22Rv1 (cell line): Measurements from ENCODE around the gene HMGCR.
"Not testable (repeated sequence)": the region's sequence is repeated elsewhere in the genome, so short reads cannot be mapped to it uniquely, and the experiment has no call there.

Source experiments
- H3K27ac ChIP-seq: fragments of 450-650 bp; 2 replicates; pipeline ENCODE4 v1.5.1; 2017
- ZFX ChIP-seq: fragments of 450-650 bp; IDR thresholded peaks from 2 replicates; pipeline ENCODE4 v1.6.1; 2017; ENCODE audit warnings: antibody characterized with exemption, borderline replicate concordance
- TF ChIP-seq, protein P1 (sequence below): fragments of 450-650 bp; IDR thresholded peaks from 2 replicates; pipeline ENCODE4 v1.5.1; 2017; ENCODE audit warnings: mild to moderate bottlenecking

The HMGCR gene

DNA sequence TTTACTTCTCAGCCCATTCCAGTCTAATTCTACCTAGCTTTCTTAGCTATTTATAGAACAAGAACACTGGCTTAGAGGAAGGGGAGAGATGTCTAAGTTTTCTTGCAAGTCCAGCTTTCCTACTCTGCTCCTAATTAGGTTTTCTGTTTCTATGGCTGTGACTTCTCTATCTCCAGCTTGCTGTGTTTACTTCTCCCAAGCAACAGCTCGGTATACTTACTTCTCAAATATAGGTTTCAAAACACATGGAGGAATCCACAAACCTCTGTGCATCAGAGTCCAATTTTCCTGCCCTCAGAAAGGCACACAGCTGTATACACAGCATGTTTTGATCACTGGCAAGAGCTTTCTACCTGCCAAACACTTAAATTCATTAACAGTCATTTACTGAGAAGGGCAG, 17.4 kb upstream of the HMGCR start:
- H3K27ac ChIP-seq, result no peak overlapping the region
- no peak for TF ChIP-seq ZFX
- TF ChIP-seq, protein P1, sequence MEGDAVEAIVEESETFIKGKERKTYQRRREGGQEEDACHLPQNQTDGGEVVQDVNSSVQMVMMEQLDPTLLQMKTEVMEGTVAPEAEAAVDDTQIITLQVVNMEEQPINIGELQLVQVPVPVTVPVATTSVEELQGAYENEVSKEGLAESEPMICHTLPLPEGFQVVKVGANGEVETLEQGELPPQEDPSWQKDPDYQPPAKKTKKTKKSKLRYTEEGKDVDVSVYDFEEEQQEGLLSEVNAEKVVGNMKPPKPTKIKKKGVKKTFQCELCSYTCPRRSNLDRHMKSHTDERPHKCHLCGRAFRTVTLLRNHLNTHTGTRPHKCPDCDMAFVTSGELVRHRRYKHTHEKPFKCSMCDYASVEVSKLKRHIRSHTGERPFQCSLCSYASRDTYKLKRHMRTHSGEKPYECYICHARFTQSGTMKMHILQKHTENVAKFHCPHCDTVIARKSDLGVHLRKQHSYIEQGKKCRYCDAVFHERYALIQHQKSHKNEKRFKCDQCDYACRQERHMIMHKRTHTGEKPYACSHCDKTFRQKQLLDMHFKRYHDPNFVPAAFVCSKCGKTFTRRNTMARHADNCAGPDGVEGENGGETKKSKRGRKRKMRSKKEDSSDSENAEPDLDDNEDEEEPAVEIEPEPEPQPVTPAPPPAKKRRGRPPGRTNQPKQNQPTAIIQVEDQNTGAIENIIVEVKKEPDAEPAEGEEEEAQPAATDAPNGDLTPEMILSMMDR, result no peak

DNA sequence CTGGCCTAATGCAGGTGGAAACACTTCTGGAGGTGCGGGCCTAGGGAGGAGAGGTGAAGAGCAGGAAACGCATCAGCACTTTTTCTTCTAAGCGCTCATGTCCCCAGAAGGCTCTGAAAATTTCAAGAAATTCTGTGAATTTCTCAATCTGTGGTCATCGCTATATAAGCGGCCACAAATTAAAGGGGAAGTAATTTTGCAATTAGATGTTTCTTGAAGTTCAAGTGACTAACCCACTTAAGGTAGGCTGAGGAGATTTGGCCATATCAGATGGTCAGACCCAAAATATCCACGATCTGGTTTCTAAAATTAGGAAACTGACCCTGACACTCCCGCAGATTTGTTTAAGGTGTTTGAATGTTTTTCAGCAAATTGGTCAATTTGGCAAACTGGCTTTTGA, 16.6 kb upstream of the HMGCR start:
- no peak overlapping the region for H3K27ac ChIP-seq
- no peak for TF ChIP-seq ZFX
- TF ChIP-seq, protein P1, result no peak

DNA sequence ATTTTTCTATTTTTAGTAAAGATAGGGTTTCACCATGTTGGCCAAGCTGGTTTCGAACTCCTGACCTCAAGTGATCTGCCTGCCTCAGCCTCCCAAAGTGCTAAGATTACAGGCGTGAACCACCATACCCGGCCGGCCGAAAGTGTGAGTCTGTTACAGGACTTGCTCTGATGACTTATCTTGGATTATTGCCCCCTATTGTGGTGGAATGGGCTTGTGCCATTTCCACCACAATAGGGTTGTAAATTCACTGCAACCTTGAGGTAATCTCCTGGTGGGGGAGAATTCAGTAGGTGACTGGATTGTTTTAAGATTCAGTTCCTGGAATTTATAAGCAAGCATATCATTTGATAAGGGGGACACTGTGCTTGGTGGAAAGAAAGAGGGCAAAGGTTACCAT, 15.0 kb upstream of the HMGCR start:
- no peak for TF ChIP-seq ZFX
- TF ChIP-seq, protein P1, result no peak
- no peak overlapping the region for H3K27ac ChIP-seq

DNA sequence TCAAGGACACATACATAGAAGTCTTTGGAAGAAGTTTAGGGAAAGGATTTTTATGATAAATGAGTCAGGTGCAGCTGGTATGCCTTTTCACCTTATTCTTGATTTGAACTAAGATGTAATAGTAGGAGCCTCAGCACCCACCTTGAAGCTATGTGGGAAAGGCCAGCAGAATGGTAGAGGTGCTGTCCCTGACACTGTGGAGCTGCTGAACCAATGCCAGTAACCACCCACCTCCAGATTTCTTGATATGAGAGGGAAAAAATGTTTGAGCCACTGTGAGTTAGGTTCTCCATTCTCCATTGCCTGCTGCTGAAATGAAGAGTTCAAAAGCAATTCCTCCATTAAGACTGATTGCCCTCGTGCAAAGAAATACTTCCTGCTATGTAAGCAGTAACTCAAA, 12.2 kb upstream of the HMGCR start:
- TF ChIP-seq, protein P1, result no peak
- no peak for TF ChIP-seq ZFX
- H3K27ac ChIP-seq, result no peak overlapping the region

DNA sequence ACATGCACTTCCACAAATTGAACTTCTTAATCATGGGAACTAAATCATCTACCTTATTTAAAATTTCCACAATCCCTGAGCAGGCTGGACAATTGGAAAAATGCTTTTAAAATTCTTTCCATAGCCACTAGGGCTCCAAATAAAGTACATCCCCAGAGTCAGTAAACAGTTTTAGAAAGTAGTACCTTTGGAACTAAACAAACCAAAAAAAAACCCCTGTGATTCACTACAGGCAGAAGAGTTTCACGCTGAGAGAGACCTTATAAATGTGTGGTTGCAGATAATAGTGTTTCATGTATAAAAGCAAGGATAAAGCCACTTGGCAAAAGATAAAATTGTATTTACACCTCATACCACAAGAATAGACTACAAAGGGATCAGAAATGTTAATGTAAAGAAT, 11.8 kb upstream of the HMGCR start:
- TF ChIP-seq, protein P1, result no peak
- no peak for TF ChIP-seq ZFX
- no peak overlapping the region for H3K27ac ChIP-seq

DNA sequence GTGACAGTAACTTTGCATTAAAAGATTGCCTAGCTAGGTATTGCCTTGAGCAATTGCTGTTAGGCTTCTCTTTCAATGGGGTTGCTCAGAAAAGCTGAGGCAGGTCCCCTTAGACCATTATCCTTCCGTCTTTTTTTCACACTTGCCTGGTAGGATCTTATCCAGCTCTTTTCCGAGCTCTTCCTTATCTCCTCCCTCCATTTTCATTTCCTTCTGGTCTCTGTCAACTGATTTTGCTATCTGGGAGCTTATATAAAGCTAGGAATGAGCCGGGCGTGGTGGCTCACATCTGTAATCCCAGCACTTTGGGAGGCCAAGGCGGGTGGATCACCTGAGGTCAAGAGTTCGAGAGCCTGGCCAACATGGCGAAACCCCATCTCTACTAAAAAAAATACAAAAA, 6.6 kb upstream of the HMGCR start:
- no peak overlapping the region for H3K27ac ChIP-seq
- no peak for TF ChIP-seq ZFX
- TF ChIP-seq, protein P1, result no peak

DNA sequence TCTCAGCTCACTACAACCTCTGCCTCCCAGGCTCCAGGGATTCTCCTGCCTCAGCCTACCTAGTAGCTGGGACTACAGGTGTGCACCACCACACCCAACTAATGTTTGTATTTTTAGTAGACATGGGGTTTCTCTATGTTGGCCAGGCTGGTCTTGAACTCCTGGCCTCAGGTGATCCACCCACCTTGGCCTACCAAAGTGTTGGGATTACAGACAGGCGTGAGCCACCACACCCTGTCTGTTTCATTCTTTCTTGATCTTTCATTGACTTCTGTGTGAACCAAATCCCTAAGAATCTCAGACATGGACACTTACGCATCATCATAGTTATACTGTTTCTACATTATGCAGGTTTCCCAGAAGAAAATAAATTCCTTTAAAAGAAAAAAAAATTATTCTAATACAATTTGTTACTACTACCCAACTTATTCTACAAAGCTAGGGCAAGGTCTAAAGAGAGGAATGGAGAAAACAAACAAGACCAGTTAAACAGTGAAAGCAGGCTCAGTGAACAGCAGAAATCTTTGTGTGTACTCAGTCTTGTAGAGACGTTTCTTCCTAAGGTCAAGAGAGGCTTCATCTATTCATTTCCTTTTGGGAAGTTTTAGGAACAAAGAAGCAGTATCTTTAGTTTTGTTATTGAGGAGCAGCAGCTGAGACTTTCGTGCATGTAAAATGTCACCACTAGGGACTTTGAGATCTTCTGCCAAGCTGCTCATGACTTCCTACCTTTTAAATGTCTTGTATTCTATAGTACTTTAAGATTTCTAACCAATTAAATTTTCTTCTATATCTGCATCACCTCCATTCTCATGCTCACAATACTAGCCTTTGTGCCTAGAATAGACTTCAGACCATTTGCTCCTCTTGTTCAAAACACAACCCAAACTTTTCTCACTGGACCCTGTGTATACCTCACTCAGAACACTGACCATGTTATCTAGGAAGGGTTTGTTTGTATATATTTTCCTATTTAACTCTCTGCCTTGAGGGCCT, 5.6 kb upstream of the HMGCR start:
- TF ChIP-seq ZFX, result no peak
- TF ChIP-seq, protein P1, result 0 out of 2 replicates have a peak, but pooled peaks have one; percentile 7

DNA sequence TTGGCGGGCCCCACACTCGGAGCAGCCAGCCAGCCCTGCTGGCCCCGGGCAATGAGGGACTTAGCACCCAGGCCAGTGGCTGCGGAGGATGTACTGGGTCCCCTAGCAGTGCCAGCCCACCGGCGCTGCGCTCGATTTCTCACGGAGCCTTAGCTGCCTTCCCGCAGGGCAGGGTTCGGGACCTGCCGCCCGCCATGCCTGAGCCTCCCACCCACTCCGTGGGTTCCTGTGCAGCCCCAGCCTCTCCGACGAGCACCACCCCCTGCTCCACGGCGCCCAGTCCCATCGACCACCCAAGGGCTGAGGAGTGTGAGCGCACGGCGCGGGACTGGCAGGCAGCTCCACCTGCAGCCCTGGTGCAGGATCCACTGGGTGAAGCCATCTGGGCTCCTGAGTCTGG, 3.3 kb upstream of the HMGCR start:
- H3K27ac ChIP-seq, result not testable (repeated sequence)

More for the DNA sequence above, 5.6 kb upstream of the HMGCR start:
- no peak overlapping the region for H3K27ac ChIP-seq

DNA sequence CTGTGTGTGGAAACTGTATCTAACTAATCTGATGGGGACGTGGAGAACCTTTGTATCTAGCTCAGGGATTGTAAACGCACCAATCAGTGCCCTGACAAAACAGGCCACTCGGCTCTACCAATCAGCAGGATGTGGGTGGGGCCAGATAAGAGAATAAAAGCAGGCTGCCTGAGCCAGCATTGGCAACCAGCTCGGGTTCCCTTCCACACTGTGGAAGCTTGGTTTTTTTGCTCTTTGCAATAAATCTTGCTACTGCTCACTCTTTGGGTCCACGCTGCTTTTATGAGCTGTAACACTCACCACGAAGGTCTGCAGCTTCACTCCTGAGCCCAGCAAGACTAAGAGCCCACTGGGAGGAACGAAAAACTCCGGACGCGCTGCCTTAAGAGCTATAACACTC, 2.6 kb upstream of the HMGCR start:
- not testable (repeated sequence) for H3K27ac ChIP-seq
